CD4-positive, alpha-beta T cell treated with Interleukin-6 for 4 hours (primary cell): ENCODE results near the gene PRR19.
"Not testable (repeated sequence)": the region's sequence is repeated elsewhere in the genome, so short reads cannot be mapped to it uniquely, and the experiment has no call there.

Experiments used
- DNase-seq: peaks from one replicate; pipeline ENCODE4 v3.0.0-alpha.2; 2020; ENCODE audit warnings: mixed read lengths

The PRR19 gene

GRCh38 chr19:42301646-42302203 lies at the start of gene PRR19:
Gene PRR19, plus strand, starts transcription at chr19:42302132. Its CDS starts 7,453 bp downstream, at chr19:42309585.
- peak; percentile 39 for DNase-seq

- DNase-seq, result no peak
Measured at GRCh38 chr19:42252365-42253244, 49.3 kb upstream of the PRR19 start.

GRCh38 chr19:42253245-42254088 lies 48.5 kb upstream of the PRR19 start:
- peak; percentile 72 for DNase-seq

GRCh38 chr19:42254089-42254849 lies 47.7 kb upstream of the PRR19 start:
- DNase-seq, result peak; percentile 84

- DNase-seq, result peak; percentile 92
Measured at GRCh38 chr19:42254850-42255765, 46.8 kb upstream of the PRR19 start, which contains the start of gene ERF. Gene ERF, minus strand, starts transcription at chr19:42255128. Its CDS starts 129 bp downstream, at chr19:42254999.

- no peak for DNase-seq
Measured at GRCh38 chr19:42255766-42256745, 45.9 kb upstream of the PRR19 start.

- not testable (repeated sequence) for DNase-seq
Measured at GRCh38 chr19:42257842-42258241, 44.1 kb upstream of the PRR19 start.

GRCh38 chr19:42261763-42262162 lies 40.2 kb upstream of the PRR19 start:
- DNase-seq, result no peak

GRCh38 chr19:42266105-42266504 lies 35.8 kb upstream of the PRR19 start:
- not testable (repeated sequence) for DNase-seq

GRCh38 chr19:42266928-42267603 lies 34.9 kb upstream of the PRR19 start:
- DNase-seq, result not testable (repeated sequence)

GRCh38 chr19:42267644-42268141 lies 34.2 kb upstream of the PRR19 start:
- DNase-seq, result no peak

GRCh38 chr19:42268142-42268703 lies 33.7 kb upstream of the PRR19 start:
- peak; percentile 99 for DNase-seq

GRCh38 chr19:42268704-42269477 lies 33.0 kb upstream of the PRR19 start, which contains the start of gene CIC:
Gene CIC, plus strand, starts transcription at chr19:42269252. Its CDS starts 2,532 bp downstream, at chr19:42271784.
- DNase-seq, result peak; percentile 100

GRCh38 chr19:42269478-42270345 lies 32.2 kb upstream of the PRR19 start:
- no peak for DNase-seq

- DNase-seq, result peak; percentile 73
Measured at GRCh38 chr19:42270346-42271044, 31.4 kb upstream of the PRR19 start.

GRCh38 chr19:42271045-42271419 lies 30.9 kb upstream of the PRR19 start:
- DNase-seq, result no peak
